HL-60/S4 treated with phorbol 12-myristate 13-acetate at 8.2 ng/mL for 4 days and 3 days (cell line): Measurements from ENCODE around the gene ARNT2.

Experiments used
- in situ Hi-C: fragments of 300-500 bp; cut with MboI; formaldehyde crosslinking; loops from 2 replicates; pipeline ENCODE4 v1.15.0; 2022; ENCODE audit warnings: low sequenced_read_pairs

The ARNT2 gene

DNA sequence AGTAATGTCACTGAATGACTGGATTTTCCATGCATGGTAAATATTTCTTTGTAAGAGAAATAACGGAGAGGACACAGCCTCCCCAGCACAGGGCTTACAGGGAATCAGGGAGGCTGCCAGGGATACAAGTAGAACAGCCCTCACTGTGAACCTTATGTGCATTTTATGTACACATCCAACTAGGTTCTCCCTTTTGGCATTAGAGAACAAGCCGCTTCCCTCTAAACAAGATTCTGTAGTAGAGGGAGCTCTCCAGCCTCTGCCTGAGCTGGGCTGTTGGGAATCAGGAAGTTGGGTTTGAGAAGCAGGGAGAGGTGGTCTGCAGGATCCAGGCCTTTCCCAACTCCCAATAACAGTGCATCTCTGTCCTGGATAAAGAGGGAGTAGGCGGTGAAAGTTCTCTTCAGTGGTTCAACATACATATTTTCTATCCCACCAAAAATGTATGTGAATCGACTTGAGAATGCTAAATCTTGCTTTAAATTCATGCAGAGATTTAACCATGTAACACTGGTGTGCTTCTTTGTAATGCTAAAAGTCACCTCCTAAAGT is 83.7 kb downstream of the ARNT2 start:
- in situ Hi-C loops: no loop called here

DNA sequence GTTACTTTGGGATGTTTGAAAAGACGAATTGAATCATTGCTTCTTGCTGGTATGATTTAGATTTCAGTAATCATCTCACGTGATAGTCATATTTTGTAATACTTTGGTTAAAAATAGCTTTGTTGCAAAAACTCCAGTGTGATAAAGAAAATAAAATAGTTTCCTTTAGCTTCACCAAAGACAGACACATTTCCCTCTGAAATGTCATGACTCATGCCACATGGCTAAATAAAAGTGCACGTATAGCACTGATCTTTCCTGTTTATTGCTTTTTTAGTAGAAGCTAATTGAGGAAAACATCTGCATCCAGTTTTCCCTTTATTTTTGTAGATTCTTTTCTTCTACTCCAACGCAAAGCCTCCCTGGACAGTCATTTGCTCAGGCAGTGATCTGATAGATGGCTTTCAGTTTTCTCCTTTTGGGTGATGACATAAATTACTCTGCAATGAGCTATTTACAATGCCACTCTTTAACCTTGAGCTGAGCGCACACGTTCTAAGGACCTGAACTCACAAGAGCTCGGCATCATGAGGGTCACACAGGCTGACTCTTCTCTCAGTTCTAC is 84.9 kb downstream of the ARNT2 start:
- in situ Hi-C loops: no loop called here

DNA sequence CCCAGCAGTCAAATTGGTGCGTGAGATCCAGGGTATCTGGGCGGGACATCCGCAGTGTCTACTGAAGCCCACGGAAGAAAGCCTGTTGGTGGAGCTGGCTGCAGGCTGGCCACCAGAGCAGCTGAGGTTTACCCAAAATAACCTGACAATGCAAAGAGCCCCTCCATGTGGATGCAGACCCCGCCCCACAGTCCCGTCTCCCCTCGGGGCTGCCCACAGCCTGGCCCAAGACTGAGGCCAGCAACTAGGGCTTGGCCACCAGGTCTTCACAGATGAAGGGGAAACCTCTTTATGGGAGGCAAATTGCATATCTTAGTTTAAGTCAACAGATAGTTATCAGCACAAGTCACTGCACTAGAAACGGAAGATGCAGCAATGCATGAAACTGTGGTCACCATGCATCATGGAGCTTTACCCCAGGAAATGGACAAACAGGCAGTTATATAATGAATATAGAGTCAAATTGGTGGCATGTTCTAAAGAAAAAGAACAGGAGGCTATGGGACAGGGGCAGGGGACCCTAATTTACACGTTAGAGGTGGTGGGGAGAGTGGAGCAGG is 86.3 kb downstream of the ARNT2 start:
- in situ Hi-C loops: no loop called here

DNA sequence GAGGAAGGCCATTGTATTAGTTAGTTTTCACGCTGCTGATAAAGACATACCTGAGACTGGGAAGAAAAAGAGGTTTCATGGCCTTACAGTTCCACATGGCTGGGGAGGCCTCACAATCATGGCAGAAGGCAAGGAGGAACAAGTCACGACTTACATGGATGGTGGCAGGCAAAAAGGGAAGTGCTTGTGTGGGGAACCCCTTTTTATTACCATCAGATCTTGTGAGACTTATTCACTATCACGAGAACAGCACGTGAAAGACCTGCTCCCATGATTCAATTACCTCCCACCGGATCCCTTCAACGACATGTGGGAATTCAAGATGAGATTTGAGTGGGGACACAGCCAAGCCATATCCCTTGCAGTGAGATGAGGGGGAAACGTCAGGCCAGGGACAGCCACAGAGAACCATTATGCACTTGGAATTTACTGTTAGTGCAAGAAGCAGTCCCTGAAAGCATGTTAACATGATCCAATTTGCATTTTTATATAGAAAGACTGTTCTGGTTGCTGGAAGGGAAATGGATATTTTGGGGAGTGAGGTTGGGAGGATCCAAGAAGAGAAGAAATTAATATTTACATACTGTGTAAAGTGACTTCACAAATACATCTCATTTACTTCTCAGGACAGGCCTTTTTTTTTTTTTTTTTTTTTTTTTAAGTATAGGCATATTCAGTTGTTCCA is 87.1 kb downstream of the ARNT2 start:
- in situ Hi-C loops: no loop called here

DNA sequence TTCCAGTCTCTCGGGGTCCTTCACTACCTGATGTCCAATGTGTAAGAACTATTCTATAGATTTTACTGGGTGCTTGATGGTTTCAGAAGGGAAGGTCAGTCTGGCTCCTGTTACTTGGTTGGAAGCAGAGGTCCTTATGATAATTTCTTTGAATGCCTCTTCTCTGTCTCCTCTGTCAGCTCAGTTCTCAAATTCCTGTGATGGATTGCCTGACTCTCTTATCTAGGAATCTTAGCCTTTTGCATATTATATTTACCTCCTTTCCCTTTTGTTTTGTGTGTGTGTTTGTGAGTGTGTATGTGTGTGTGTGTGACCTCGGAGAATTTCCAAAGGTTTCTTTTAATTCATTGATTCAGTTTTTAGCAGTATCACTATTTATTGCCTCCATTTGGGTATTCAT is 88.2 kb downstream of the ARNT2 start:
- in situ Hi-C loops: no loop called here

DNA sequence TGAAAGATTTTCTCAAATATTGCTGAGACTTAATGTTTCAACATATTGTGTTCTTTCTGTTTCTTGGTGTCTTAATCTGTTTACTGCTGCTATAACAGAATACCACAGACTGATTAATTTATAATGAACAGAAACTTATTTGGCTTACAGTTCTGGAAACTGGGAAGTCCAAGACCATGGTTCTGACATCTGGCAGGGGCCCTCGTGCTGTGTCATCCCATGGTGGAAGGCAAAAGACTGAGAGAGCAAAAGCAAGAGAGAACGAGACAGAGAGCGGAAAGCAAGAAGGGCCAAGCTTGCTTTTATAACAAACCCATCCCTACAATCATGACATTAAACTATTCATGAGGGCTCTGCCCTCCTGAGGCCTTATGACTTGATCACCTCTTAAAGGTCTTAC is 88.7 kb downstream of the ARNT2 start:
- in situ Hi-C loops: no loop called here

DNA sequence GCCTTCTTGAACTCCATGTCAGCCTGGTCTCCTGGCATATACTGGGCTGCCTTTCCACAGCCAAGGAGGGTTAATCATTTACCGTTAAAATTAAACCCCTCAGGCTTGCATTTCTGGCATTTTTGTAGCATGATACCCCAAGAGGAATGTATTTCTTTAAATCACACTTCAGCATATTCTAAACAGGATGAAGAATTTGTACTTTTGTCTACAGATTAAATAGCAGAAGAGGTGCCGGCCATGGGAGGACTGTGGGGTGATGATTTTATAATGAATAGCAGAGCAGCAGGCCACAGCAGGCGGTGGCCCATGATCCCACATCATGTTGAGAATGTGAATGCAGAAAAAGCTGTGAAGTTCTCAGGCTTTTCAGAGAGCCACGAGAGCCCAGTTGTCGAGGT is 90.2 kb downstream of the ARNT2 start:
- in situ Hi-C loops: no loop called here

DNA sequence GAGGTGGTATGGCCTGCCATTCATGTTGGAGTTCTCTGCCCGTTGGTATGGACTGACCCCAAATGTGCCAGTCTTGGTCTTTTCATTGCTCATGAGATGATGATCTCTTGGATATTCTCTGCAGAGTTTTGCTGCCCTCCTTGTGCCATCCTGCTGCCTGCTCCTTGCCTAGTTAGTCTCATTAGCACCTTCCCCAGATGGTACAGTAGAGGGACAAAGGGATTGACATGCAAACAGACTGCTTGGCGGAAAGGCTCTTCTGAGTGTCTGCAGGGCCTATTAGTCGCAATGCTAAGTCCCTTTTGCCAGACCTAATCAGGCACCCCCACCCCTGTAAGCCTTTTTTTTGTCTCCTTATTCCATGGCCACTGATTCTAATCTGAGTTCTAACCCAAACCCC is 90.6 kb downstream of the ARNT2 start:
- in situ Hi-C loops: no loop called here

DNA sequence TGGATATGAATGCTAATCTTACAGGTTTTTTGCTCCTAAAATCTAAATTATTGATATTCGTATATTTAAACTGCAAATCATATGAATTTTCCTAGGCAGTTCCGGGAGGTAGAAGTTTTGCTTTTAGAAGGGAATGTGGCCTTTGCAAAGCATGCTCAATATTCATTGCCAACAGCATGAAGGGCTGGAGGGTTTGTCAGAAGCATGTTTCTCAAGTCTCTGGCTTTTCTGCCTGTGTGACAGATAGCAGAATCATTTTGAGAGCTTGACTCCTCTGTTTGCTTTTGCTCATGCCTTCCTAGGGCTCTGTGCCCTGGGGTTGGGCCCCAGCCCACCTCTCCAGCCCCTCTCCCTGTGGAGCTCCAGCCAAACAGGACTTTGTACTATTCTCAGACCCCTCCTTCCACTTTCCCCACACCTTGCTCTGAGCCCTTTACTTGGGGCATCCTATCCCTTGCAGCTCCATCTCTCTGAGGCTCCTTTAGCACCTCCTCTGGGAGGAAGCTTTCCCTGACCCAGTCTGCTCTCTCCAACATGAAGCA is 91.3 kb downstream of the ARNT2 start:
- in situ Hi-C loops: no loop called here

DNA sequence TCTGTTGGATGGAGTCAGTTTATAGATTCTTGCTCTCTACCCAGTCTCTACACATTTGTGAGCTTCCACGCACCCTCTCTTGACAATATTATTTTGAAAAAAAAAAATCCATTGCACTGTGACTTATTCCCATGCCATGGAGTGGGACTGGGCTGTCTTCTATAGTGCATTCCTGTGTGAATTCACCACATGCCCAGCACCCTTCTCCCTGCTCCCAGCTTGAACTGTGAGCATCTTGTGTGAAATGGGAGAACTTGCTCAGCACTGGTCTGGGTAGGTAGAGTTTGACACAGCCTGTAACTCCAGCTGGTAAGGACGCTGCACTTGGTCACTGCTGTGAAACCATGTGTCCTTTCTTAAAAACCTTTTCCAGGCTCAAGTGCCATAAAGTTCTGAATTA is 91.9 kb downstream of the ARNT2 start:
- in situ Hi-C loops: no loop called here

DNA sequence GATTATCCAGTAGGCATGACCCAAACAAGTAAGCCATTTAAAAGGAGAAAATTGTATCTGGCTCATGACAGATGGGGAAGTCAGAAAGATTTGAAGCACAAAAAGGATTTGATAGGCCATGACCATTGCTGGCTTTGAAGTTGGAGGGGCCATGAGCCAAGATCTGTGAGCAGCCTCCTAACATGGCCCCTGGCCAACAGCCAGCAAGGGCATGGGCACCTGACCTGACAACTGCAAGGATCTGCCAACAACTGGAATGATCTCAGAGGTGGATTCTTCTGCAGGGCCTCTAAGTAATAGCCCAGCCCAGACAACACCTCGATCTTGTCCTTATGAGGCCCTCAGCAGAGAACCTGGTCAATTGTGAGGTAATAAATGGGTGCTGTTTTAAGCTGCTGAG is 93.0 kb downstream of the ARNT2 start:
- in situ Hi-C loops: no loop called here

DNA sequence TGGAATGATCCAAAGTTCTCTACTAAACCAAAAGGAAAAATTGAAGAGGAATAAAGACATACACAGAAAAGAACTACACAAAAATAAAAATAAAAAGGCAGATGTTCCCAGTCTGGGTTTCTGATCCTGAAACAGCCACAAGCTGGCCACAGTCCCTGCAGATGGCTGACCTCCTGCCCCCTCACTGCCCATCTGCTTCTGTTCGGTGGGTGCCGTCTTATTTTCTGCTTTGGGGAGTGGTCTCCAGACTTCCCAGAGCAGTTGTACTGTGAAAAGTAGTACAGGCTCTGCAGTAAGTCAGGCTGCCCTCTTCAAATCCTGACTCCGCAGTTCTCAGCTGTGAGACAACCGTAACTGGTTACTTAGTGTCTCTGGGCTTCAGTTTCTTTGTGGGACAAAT is 94.5 kb downstream of the ARNT2 start:
- in situ Hi-C loops: no loop called here

DNA sequence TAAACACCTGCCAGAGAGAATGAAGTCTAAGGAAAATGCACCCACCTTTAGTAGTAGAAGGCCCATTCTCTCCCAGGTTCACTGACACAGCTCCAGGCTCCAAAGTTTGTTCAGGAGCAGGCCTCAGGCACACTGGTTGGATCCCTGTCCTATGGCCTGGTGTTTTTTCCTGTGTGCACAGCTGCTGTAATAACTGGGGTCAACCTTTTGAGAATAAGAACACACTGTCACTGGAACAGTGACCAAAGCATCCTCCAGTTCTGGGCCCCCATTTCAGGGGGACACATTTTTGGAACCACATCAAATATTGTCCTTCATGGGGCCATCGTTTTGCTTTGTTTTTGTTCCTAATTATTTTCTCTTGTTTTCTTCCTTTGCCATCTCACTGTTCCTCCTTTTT is 95.8 kb downstream of the ARNT2 start:
- in situ Hi-C loops: no loop called here

DNA sequence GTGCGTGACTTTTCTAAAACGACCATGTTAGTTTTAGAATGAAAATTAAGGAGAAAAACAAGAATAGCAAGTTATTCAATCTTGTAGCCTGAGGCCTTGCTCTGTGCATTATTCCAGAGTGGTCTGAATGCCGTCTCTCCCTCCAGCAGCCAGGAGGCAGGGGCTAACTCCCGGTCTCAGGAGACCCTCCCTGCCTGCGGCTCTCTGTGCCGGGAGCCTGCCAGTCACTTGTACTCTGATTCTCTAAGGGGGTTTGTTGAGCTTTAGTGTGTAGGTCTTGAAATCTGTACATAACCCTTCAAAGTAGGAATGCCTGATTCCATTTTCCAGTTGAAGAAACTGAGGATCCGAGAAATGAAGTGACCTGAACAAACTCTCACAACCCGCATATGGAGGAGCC is 97.3 kb downstream of the ARNT2 start:
- in situ Hi-C loops: no loop called here

DNA sequence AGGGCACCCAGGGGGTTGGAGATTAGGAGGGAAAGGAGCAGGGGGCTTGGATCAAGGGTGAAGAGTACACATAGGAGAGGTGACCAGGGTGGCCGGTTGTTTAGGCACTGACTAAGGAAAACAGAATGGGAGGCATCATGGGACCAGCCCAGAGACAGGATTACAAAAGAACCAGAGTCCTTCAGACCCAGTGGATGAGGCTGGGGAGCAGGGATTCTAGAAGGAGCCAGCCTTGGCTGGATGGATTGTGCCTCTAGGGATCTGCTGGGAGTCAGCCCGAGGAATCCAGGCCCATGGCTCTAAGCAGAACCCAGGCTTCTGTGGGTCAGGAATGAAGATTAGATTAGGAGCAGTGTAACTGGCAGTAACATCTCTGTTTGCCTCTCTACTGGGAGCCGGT is 98.6 kb downstream of the ARNT2 start:
- in situ Hi-C loops: no loop called here

DNA sequence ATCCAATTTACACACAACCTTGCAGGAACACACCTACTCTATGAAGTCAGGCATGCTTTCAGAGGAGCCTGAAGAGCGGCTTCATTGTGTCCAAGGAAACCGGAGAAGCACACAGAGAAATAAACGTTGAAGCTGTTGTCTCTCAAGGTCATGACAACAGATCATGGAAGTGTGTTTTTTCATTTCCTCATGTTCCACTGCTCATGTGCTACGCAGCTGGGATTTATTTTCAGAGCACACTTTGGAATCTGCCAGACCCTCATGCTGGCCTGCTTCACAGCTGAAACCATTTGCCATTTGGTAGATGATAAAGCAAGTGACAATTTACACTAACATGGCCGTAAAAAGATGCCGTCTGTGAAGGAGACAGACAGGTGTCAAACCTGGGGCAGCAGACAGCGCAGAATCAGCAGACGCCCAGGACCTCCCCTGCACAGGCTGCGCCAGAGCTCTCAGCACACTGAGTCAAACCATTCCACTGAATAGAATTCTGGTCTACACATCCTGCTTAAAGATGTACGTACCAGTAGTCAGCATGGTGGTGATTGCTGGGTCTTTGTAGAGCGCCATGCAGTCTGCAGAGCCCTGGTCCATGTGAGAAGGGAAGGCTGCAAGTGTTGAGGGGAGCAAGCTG is 99.3 kb downstream of the ARNT2 start:
- in situ Hi-C loops: no loop called here

DNA sequence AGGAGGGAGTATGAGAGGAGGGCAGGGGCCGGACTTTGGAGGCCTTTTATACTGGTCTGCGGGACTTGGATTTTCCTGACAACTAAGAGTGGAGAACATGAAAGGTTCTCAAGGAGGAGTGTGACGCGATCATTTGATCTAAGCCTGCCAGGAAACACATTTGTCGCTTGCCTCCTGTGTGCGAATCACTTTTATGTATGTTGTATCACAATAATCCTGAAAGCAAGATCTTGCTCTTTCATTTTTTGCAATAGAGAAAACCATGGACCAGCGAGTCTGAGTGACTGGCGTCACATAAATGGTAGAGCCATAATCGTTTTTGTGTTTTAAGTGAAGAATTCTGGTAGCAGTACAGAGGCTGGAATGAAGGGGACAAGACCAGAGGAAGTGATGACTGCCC is 100.7 kb downstream of the ARNT2 start:
- in situ Hi-C loops: no loop called here

DNA sequence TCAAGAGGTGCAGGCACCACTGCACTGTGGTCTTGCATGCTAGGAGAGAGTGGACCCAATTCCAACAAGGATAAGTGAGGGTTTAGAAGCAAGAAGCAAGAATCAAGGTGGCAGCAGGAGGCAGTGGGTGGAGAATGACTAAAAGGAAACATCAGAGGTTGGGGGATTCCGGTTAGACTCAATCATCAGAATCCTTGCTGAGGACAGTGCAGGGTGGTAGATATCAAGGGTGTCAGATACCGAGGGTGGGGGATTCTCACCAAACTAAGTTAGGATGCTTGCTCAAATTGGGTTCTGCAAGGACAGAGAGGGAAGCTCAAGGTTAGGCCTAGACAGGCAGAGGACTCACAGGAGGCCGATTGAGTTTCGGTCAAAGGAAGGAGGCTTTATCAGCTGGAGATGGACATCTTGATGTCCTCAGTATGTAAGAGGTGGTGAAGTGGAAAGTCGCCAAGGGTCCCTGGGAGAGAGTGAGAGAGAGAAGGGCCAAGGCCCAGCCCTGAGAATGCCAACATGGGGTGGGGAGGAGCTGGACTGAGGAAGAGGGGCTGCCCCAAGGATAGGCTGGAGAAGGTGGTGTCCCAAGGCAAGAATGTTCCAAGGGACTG is 102.2 kb downstream of the ARNT2 start:
- in situ Hi-C loops: no loop called here

DNA sequence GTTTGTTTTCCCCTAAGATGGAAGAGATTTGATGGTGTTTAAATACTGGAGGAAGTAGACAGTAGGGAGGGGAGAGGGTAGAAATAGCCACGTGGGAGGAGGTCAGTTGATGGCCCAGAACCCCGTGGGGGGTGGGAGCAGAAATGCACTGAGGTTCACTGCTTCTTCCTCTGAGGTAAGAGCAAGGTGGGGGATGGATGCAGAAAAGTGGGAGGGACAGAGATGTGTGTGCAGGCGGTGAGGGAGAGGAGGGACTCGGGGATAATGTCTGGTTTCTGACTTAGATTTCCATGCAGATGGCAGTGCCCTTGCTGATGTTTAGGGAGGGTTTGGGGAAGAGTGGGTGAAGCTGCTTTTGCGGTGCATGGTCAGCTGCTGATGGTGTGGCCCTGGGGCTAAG is 102.9 kb downstream of the ARNT2 start:
- in situ Hi-C loops: no loop called here

DNA sequence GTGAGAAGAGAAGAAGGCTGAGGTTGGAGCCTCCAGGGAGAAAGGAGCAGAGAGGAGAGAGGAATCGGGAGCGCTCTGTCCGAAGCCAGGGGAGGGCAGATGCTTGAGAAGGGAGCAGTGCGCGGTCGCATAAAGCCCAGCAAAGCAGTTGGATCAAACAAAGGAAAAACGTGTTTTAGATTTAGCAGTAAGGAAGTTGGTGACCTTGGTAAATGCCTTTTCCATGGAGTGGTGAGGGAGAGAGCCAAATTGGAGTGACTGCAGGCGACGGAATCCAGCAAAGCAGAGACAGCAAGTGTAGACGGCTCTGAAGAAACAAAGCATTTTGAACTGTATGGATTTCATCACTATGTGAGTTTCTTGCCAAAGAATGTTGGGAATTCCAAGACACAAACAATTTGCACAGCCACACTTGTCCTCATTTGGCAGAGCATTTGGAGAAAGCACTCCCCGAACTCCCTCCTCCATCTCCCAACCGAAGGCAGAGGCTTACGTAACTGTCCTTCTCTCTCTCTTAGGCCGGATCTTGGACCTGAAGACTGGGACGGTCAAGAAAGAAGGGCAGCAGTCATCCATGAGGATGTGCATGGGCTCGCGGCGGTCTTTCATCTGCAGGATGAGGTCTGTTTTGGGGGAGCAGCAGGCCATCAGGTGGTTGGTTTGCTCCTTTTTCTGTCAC is 103.6 kb downstream of the ARNT2 start:
- in situ Hi-C loops: no loop called here

DNA sequence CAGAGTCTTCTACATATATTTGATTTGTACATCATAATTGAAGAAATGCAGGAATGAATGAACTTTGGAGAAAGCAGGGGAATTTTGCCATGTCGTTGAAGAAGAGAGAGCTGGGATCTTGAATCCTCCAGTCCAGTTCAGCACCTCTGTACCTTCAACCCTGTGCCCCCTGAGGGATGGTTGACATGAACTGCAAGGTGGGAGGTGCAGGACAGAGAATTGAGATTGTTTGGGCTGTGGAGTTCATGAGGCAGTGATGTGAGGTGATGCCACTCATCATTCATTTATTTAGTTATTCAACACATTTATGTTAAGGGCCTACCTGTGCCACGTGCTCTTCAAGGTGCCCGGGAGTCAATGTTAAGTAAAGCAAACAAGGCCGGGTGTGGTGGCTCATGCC is 104.6 kb downstream of the ARNT2 start:
- in situ Hi-C loops: no loop called here
